ENCODE results near the gene E2F3.
"Not testable (repeated sequence)": the region's sequence is repeated elsewhere in the genome, so short reads cannot be mapped to it uniquely, and the experiment has no call there.

E2F3 gene

DNA sequence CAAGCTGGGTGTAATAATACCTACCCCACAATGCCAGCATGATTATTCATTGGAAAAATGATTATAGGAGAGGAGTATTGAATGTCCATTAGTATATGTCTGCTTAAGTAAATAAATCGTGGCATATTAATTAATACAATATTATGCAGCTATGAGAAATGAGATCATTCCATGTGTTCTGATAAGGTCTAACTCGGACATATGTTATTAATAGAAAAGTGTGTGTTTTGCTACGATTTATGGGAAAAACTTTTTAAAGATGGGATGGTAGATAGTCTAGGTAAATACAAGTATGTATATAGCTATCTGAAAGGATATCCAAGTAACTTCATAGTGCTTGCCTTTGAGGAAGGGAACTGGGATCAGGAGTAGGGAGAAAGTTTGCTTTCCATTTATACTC is 71.1 kb downstream of the E2F3 start:
- no peak for DNase-seq

GRCh38 chr6:20473518-20473917 is 71.8 kb downstream of the E2F3 start:
- DNase-seq, result no peak

GRCh38 chr6:20474874-20475542 is 73.3 kb downstream of the E2F3 start:
- no peak for DNase-seq

- DNase-seq, result no peak
Measured at GRCh38 chr6:20476501-20477043, 74.9 kb downstream of the E2F3 start.

- DNase-seq, result no peak
Measured at GRCh38 chr6:20477485-20477884, 75.8 kb downstream of the E2F3 start.

DNA sequence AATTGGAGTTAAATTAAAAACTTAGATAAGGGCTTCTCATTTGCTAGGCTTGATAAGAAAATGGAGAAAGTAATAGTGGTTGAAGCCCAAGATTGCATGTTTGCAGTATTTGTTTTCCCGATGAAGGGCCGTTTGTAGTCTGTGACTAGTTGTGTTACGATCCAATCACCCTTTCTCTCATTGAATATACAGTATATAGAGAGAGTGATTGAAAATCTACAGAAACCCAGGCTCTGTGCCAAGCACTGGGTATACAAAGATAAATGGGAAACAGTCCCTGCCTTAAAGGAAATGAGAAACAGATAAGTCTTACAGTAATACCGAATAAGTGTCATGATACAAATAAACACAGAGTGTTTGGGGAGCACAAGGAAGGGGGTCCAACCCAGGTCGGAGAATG is 77.4 kb downstream of the E2F3 start:
- peak; percentile 84 for DNase-seq

DNA sequence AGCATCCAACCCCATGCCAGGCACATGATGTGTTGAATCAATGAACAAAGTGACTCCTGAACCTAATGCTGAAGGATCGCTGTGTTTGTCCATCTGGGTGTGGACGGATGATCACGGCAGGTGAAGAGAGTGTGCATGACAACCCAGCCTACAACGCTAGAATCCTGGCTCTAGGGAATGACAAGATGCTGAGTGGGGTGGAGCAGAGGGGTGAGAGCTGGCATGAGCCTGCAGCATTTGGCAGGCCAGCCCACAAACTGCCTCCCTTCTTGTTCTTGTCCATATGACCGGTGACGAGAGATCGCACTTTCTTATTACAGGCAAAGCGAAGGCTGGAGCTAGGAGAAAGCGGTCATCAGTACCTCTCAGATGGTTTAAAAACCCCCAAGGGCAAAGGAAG is 77.8 kb downstream of the E2F3 start:
- DNase-seq, result peak; percentile 88

GRCh38 chr6:20481281-20481680 is 79.6 kb downstream of the E2F3 start:
- no peak for DNase-seq

DNA sequence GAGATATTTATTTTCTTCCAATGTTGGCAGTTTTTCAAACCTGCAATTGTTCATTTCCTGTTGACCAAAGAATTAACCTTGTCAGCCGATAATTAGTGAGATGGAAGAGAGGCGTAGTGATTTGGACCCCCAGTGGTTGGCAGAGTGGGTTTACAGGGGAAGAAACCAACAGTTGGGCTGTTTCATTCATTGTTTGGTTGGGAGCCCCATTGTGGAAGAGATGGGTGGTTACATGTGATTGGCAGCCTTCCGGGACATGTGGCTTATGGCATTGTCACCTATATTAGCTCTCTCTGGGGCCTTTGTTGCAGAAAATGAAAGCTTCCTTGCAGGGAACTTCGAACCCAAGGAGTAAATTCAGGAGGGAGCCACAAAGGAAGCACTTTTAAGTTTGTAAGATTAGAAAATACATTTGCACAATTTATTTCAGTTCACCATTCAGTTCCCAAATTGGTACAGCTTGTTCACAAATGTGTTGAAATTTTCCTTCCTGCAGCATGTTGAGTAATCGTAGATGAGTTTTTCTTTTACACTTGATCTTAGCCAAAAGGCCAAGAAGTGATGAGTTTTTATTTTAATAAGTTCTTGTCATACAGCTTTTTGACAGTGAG is 82.3 kb downstream of the E2F3 start:
- DNase-seq, result peak; percentile 98

- DNase-seq, result no peak
Measured at GRCh38 chr6:20486641-20487040, 85.0 kb downstream of the E2F3 start.

DNA sequence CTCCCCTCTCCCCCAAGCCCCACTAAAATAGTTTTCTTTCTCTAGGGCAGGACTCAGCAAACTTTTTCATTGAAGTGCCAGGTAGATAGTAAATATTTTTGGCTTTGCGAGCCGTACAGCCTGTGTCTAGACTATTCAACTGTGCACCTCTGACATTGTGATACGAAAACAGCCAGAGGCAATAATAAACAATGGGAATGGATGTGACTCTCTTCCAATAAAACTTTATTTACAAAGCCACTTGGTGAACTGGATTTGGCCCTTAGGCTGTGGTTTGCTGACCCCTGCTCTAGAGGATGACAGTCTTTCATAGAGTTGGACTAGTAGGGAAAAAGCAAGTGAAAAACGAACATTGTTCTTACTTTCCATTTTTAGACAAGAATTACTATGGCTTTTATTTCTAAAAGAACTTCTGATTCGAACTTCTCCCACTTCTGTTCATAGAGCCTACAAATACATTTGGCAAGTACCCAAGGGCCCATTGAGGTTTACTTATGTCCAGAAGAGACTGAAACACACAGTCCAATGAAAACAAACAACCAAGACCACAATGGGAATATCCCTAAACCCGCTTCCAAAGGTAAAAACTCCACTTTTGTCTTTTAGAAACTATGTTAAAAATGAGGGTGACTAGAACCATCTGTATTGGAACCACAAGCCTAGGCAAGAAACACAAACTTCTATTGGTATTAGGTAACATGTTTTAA is 86.1 kb downstream of the E2F3 start:
- no peak for DNase-seq

DNA sequence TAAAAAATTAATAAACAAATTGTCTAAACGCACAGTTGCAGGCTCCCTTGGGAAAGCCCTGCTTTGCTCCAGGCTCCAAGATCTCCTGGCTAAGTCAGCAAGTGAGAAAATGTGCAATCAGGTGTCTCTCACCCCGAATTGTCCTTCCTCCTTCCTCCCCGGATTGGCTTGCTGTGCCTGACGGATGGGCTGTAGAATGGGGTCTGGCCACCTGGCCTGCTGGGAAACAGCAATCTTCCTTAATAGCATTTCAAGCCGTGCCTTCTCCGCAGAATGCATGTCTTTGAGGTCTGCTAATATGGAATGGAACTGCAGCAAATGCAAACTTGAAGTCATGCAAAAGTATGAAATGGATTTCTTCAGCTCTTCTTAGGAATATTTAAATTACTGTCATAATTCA is 88.9 kb downstream of the E2F3 start:
- DNase-seq, result no peak

DNA sequence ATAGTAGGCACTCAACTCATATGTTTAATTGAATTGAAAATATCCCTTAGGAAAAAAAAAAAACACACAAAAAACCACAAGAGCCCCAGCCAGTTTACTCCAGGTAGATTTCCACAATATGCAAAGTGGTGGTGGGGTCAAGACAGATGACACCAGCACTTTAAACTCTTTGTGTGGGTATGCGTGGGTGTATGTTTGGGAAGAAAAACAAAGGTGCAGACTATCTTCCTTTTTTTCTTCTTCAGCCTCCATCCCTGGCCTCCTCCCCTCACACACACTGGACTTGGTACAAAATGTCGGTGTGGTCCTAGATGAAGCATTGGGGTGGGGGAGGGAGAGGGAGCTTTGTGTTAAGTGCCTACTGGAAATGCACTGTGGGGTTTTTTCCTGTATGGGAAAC is 90.4 kb downstream of the E2F3 start:
- no peak for DNase-seq

GRCh38 chr6:20497216-20498040 is 95.7 kb downstream of the E2F3 start:
- no peak for DNase-seq

DNA sequence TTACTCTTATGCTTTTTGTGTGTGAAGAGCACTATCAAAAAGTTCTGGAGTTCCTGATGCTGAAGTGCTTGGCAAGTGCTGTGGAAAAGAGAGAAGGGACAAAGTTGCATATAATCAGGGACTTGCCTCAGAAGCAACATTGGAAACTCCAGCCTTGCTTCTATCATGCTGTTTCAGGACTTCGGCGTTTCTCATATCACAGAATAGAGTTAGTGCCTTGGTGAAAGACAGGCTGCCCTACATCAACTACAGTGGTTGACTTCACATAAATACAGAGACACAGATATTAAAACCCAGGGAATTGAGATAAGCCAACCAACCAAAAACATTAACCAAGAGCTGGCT is 96.3 kb downstream of the E2F3 start:
- DNase-seq, result no peak

DNA sequence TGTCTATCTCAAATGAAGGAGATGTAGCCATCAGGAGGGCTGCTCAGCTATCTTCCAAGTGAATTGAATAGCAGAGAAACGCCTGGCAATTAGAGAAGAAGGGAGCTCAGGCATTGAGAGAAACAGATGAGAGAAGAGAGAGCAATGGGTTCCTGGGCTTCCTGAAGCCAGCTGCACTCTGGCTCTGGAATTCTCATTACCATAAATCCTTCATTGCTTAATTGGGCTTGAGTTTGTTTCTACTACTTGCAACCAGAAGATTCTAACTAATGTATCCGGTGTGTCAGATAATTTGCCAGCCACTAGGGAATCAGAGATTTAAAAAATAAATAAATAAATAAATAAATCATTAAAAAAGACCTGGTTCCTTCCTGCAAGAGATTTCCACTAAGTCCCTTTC is 107.5 kb downstream of the E2F3 start:
- DNase-seq, result no peak

DNA sequence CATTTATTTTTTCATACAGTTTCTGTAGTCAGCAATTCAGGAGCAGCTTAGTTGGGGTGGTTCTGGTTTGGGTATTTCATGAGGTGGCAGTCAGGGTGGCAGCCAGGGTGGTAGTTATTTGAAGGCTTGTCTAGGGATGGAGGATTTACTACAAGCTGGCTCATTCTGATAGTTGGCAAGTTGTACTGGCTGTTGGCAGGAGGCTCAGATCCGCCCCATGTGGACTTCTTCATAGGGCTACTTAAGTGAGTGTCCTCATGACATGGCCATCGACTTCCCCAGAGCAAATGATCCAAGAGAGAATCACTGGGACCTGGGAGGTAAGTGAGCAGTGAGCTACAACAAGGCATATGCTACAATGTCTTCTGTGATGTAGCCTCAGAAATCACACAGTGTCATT is 110.2 kb downstream of the E2F3 start:
- no peak for DNase-seq

DNA sequence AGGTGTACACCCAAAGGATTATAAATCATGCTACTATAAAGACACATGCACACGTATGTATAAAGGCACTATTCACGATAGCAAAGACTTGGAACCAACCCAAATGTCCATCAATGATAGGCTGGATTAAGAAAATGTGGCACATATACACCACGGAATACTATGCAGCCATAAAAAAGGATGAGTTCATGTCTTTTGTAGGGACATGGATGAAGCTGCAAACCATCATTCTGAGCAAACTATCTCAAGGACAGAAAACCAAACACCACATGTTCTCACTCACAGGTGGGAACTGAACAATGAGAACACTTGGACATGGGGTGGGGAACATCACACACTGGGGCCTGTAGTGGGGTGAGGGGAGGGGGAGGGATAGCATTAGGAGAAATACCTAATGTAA is 123.5 kb downstream of the E2F3 start:
- DNase-seq, result not testable (repeated sequence)

- DNase-seq, result peak; percentile 71
Measured at GRCh38 chr6:20529086-20529448, 127.4 kb downstream of the E2F3 start.

- no peak for DNase-seq
Measured at GRCh38 chr6:20532881-20533280, 131.2 kb downstream of the E2F3 start.

- DNase-seq, result no peak
Measured at GRCh38 chr6:20533746-20534294, 132.1 kb downstream of the E2F3 start.

GRCh38 chr6:20534295-20535262 is 132.9 kb downstream of the E2F3 start, which contains the start of gene CDKAL1:
TSS of gene CDKAL1 (plus strand) at chr6:20534457. CDS start at chr6:20546351, 11,894 bp downstream.
- peak; percentile 98 for DNase-seq

Data from NCI-H748 treated with DMSO at 0.1 percent for 48 hours (cell line).